ENCODE data around the gene NLRC5.
"Not testable (repeated sequence)": the region's sequence is repeated elsewhere in the genome, so short reads cannot be mapped to it uniquely, and the experiment has no call there.

The NLRC5 gene

GRCh38 chr16:57005597-57005996 lies 16.2 kb downstream of the NLRC5 start:
- peaks cover 67 to 78% of the 10 kb centered on the region in 2 donors for H3K4me1 Mint-ChIP-seq (ENCODE audit: low read depth in 2 of 2)
- H3K4me3 Mint-ChIP-seq = peak overlapping the region; percentile 57 to 81
- H3K27ac Mint-ChIP-seq = peak overlapping the region; percentile 90 to 93
- H3K9me3 Mint-ChIP-seq, H3K27me3 Mint-ChIP-seq, DNase-seq: not testable (repeated sequence)
- peak; percentile 47 for ATAC-seq (replicated peaks)
- peaks cover 80% of the 10 kb centered on the region for H3K36me3 Mint-ChIP-seq (ENCODE audit: insufficient read depth)

- ATAC-seq (replicated peaks) (no peak), DNase-seq (no peak)
- Mint-ChIP-seq H3K27ac (peak overlapping the region; percentile 87 to 93), H3K4me3 (peak overlapping the region; percentile 33 to 71), H3K9me3 (no peaks in the 10 kb centered on the region), H3K36me3 (ENCODE audit: insufficient read depth) (peaks cover 83% of the 10 kb centered on the region), H3K4me1 (ENCODE audit: low read depth in 2 of 2) (peaks cover 61 to 73% of the 10 kb centered on the region in 2 donors), H3K27me3 (no peaks in the 10 kb centered on the region)
Observed at GRCh38 chr16:57007050-57007449, 17.7 kb downstream of the NLRC5 start.

GRCh38 chr16:57007530-57007929 lies 18.2 kb downstream of the NLRC5 start:
- H3K4me3 Mint-ChIP-seq = peak overlapping the region; percentile 33 to 71
- DNase-seq = no peak
- peaks cover 63 to 74% of the 10 kb centered on the region in 2 donors for H3K4me1 Mint-ChIP-seq (ENCODE audit: low read depth in 2 of 2)
- peaks cover 86% of the 10 kb centered on the region for H3K36me3 Mint-ChIP-seq (ENCODE audit: insufficient read depth)
- ATAC-seq (replicated peaks) = no peak
- H3K27me3 Mint-ChIP-seq = no peaks in the 10 kb centered on the region
- no peaks in the 10 kb centered on the region for H3K9me3 Mint-ChIP-seq
- peak overlapping the region; percentile 87 to 93 for H3K27ac Mint-ChIP-seq

- no peaks in the 10 kb centered on the region for H3K9me3 Mint-ChIP-seq
- H3K36me3 Mint-ChIP-seq (ENCODE audit: insufficient read depth) = peaks cover 79% of the 10 kb centered on the region
- no peak for ATAC-seq (replicated peaks)
- H3K4me3 Mint-ChIP-seq = peak overlapping the region; percentile 61 to 86
- no peaks in the 10 kb centered on the region for H3K27me3 Mint-ChIP-seq
- peaks cover 57 to 67% of the 10 kb centered on the region in 2 donors for H3K4me1 Mint-ChIP-seq (ENCODE audit: low read depth in 2 of 2)
- H3K27ac Mint-ChIP-seq = peak overlapping the region; percentile 67 to 96
- DNase-seq = no peak
Observed at GRCh38 chr16:57008440-57008839, 19.1 kb downstream of the NLRC5 start.

- DNase-seq (no peak), ATAC-seq (replicated peaks) (peak; percentile 22)
- Mint-ChIP-seq H3K27ac (peak overlapping the region; percentile 67 to 96), H3K4me3 (peak overlapping the region; percentile 61 to 86), H3K9me3 (no peaks in the 10 kb centered on the region), H3K4me1 (ENCODE audit: low read depth in 2 of 2) (peaks cover 54 to 66% of the 10 kb centered on the region in 2 donors), H3K36me3 (ENCODE audit: insufficient read depth) (peaks cover 78% of the 10 kb centered on the region), H3K27me3 (no peaks in the 10 kb centered on the region)
Observed at GRCh38 chr16:57009643-57010170, 20.4 kb downstream of the NLRC5 start.

GRCh38 chr16:57012353-57012752 lies 23.0 kb downstream of the NLRC5 start:
- peaks cover 73% of the 10 kb centered on the region for H3K36me3 Mint-ChIP-seq (ENCODE audit: insufficient read depth)
- peak overlapping the region; percentile 56 to 96 for H3K27ac Mint-ChIP-seq
- DNase-seq (no peak), ATAC-seq (replicated peaks) (no peak)
- H3K27me3 Mint-ChIP-seq = no peaks in the 10 kb centered on the region
- no peaks in the 10 kb centered on the region for H3K9me3 Mint-ChIP-seq
- H3K4me1 Mint-ChIP-seq (ENCODE audit: low read depth in 2 of 2) = peaks cover 49 to 66% of the 10 kb centered on the region in 2 donors
- H3K4me3 Mint-ChIP-seq = peak overlapping the region; percentile 65 to 86

GRCh38 chr16:57013229-57013628 lies 23.9 kb downstream of the NLRC5 start:
- peaks cover 71% of the 10 kb centered on the region for H3K36me3 Mint-ChIP-seq (ENCODE audit: insufficient read depth)
- H3K4me1 Mint-ChIP-seq (ENCODE audit: low read depth in 2 of 2) = peaks cover 50 to 73% of the 10 kb centered on the region in 2 donors
- H3K4me3 Mint-ChIP-seq = peak overlapping the region; percentile 70 to 71
- DNase-seq = no peak
- ATAC-seq (replicated peaks) = no peak
- no peaks in the 10 kb centered on the region for H3K9me3 Mint-ChIP-seq
- peak overlapping the region; percentile 95 to 96 for H3K27ac Mint-ChIP-seq
- no peaks in the 10 kb centered on the region for H3K27me3 Mint-ChIP-seq

GRCh38 chr16:57013902-57014301 lies 24.5 kb downstream of the NLRC5 start:
- Mint-ChIP-seq H3K4me3 (peak overlapping the region; percentile 70 to 71), H3K4me1 (ENCODE audit: low read depth in 2 of 2) (peaks cover 51 to 73% of the 10 kb centered on the region in 2 donors), H3K27me3 (no peaks in the 10 kb centered on the region), H3K9me3 (no peaks in the 10 kb centered on the region), H3K36me3 (ENCODE audit: insufficient read depth) (peaks cover 71% of the 10 kb centered on the region), H3K27ac (peak overlapping the region; percentile 95 to 96)
- ATAC-seq (replicated peaks) (no peak), DNase-seq (no peak)

- Mint-ChIP-seq H3K4me1 (ENCODE audit: low read depth in 2 of 2) (peaks cover 54 to 72% of the 10 kb centered on the region in 2 donors), H3K36me3 (ENCODE audit: insufficient read depth) (peaks cover 76% of the 10 kb centered on the region), H3K27me3 (no peaks in the 10 kb centered on the region), H3K9me3 (no peaks in the 10 kb centered on the region), H3K27ac (peak overlapping the region; percentile 80 to 95), H3K4me3 (peak overlapping the region in 1 of 2 donors; percentile 3)
- DNase-seq (no peak), ATAC-seq (replicated peaks) (no peak)
Observed at GRCh38 chr16:57016301-57016700, 26.9 kb downstream of the NLRC5 start.

GRCh38 chr16:57016831-57017230 lies 27.5 kb downstream of the NLRC5 start:
- Mint-ChIP-seq H3K4me3 (peak overlapping the region; percentile 3 to 6), H3K4me1 (ENCODE audit: low read depth in 2 of 2) (peaks cover 58 to 76% of the 10 kb centered on the region in 2 donors), H3K9me3 (no peaks in the 10 kb centered on the region), H3K27me3 (no peaks in the 10 kb centered on the region), H3K36me3 (ENCODE audit: insufficient read depth) (peaks cover 77% of the 10 kb centered on the region), H3K27ac (peak overlapping the region; percentile 80 to 95)
- DNase-seq = no peak
- ATAC-seq (replicated peaks) = no peak

- H3K4me3 Mint-ChIP-seq = peak overlapping the region in 1 of 2 donors; percentile 6
- H3K27ac Mint-ChIP-seq = peak overlapping the region; percentile 80 to 95
- H3K36me3 Mint-ChIP-seq (ENCODE audit: insufficient read depth) = peaks cover 77% of the 10 kb centered on the region
- no peaks in the 10 kb centered on the region for H3K9me3 Mint-ChIP-seq
- no peak for DNase-seq
- peaks cover 59 to 76% of the 10 kb centered on the region in 2 donors for H3K4me1 Mint-ChIP-seq (ENCODE audit: low read depth in 2 of 2)
- no peak for ATAC-seq (replicated peaks)
- H3K27me3 Mint-ChIP-seq = no peaks in the 10 kb centered on the region
Observed at GRCh38 chr16:57017251-57017650, 27.9 kb downstream of the NLRC5 start.

- no peak for DNase-seq
- Mint-ChIP-seq H3K4me1 (ENCODE audit: low read depth in 2 of 2) (peaks cover 69 to 84% of the 10 kb centered on the region in 2 donors), H3K4me3 (no peak overlapping the region), H3K27ac (peak overlapping the region; percentile 50 to 92), H3K9me3 (no peaks in the 10 kb centered on the region), H3K36me3 (ENCODE audit: insufficient read depth) (peaks cover 86% of the 10 kb centered on the region), H3K27me3 (no peaks in the 10 kb centered on the region)
- no peak for ATAC-seq (replicated peaks)
Observed at GRCh38 chr16:57019746-57020145, 30.4 kb downstream of the NLRC5 start.

- Mint-ChIP-seq H3K9me3 (no peaks in the 10 kb centered on the region), H3K36me3 (ENCODE audit: insufficient read depth) (peaks cover 88% of the 10 kb centered on the region), H3K27ac (peak overlapping the region in 1 of 2 donors; percentile 92), H3K27me3 (no peaks in the 10 kb centered on the region), H3K4me1 (ENCODE audit: low read depth in 2 of 2) (peaks cover 67 to 77% of the 10 kb centered on the region in 2 donors), H3K4me3 (no peak overlapping the region)
- DNase-seq (no peak), ATAC-seq (replicated peaks) (no peak)
Observed at GRCh38 chr16:57020651-57021050, 31.3 kb downstream of the NLRC5 start.

- Mint-ChIP-seq H3K36me3 (ENCODE audit: insufficient read depth) (peaks cover 93% of the 10 kb centered on the region), H3K4me3 (peak overlapping the region; percentile 75 to 77), H3K27me3 (no peaks in the 10 kb centered on the region), H3K27ac (peak overlapping the region in 1 of 2 donors; percentile 93), H3K9me3 (no peaks in the 10 kb centered on the region), H3K4me1 (ENCODE audit: low read depth in 2 of 2) (peaks cover 68 to 78% of the 10 kb centered on the region in 2 donors)
- DNase-seq (no peak), ATAC-seq (replicated peaks) (no peak)
Observed at GRCh38 chr16:57021757-57022156, 32.4 kb downstream of the NLRC5 start.
